HCT116 (cell line): Measurements from ENCODE around the gene INF2. TPM values are rescaled to one million over a fixed set of nuclear protein-coding genes. Genes with fewer than 3 reads are reported as not detected.

ENCODE experiments used
- CTCF ChIP-seq, 3 experiments: fragments of 200-600 bp in 1 of 3; sonication (generic) in 1 of 3; IDR thresholded peaks in 2 of 3; conservative IDR thresholded peaks in 1 of 3; 2 replicates each; pipeline ENCODE4 v1.5.1; 2012 to 2017; ENCODE audit warnings: low read depth in 2 of 3, low read length in 2 of 3, antibody characterized with exemption in 1 of 3, borderline replicate concordance in 1 of 3, control low read depth in 1 of 3, mild to moderate bottlenecking in 1 of 3, mixed read lengths in 1 of 3, mixed run types in 1 of 3, moderate library complexity in 1 of 3; ENCODE audit not compliant: insufficient read depth in 1 of 3
- MAX ChIP-seq: IDR thresholded peaks from 2 replicates; pipeline ENCODE4 v1.6.1; 2012
- RAD21 ChIP-seq: IDR thresholded peaks from 2 replicates; pipeline ENCODE4 v1.6.1; 2012; ENCODE audit warnings: low read depth, mild to moderate bottlenecking
- YY1 ChIP-seq: IDR thresholded peaks from 2 replicates; pipeline ENCODE4 v1.6.1; 2011; ENCODE audit warnings: low read length, low read depth, moderate library complexity, mild to moderate bottlenecking; ENCODE audit not compliant: insufficient replicate concordance; ENCODE audit errors: extremely low read depth
- microRNA-seq: library from miRNA; unstranded; fragments of <30 nt; microRNA quantifications from one replicate; pipeline ENCODE4, GENCODE V29; 2016; ENCODE audit warnings: borderline number of aligned reads
- total RNA-seq: library from RNA; stranded (reverse); gene quantifications from one replicate; pipeline ENCODE4 v1.2.1, GENCODE V29; 2021; ENCODE audit not compliant: unreplicated experiment
- TF ChIP-seq, protein P1 (sequence below): IDR thresholded peaks from 2 replicates; pipeline ENCODE4 v1.6.1; 2011; ENCODE audit warnings: mild to moderate bottlenecking, low read length, moderate library complexity; ENCODE audit not compliant: insufficient replicate concordance; ENCODE audit errors: extremely low read depth

INF2 gene
- total RNA-seq, 1 experiment from 2014 or later, result 95.8 TPM

- TF ChIP-seq, protein P1, sequence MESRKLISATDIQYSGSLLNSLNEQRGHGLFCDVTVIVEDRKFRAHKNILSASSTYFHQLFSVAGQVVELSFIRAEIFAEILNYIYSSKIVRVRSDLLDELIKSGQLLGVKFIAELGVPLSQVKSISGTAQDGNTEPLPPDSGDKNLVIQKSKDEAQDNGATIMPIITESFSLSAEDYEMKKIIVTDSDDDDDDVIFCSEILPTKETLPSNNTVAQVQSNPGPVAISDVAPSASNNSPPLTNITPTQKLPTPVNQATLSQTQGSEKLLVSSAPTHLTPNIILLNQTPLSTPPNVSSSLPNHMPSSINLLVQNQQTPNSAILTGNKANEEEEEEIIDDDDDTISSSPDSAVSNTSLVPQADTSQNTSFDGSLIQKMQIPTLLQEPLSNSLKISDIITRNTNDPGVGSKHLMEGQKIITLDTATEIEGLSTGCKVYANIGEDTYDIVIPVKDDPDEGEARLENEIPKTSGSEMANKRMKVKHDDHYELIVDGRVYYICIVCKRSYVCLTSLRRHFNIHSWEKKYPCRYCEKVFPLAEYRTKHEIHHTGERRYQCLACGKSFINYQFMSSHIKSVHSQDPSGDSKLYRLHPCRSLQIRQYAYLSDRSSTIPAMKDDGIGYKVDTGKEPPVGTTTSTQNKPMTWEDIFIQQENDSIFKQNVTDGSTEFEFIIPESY, result no peak
- TF ChIP-seq MAX (no peak), CTCF (IDR thresholded peaks at IDR 0.05 in 2 of 3, conservative IDR thresholded peaks at IDR 0.05 in 1 of 3; ENCODE audit: borderline replicate concordance in 1 of 3, insufficient read depth in 1 of 3, low read depth in 2 of 3, low read length in 2 of 3) (no peak), YY1 (no peak), RAD21 (no peak)
Measured at GRCh38 chr14:104771374-104771773, 82.0 kb downstream of the INF2 start (continued).

Small RNA genes within 50 kb of the gene (microRNA-seq; reads per million reads assigned to microRNA genes)
- not detected for gene MIR4710

Other genes starting within 250 kb of the INF2 start
- gene C14orf180, start 109.9 kb upstream of the INF2 start, total RNA-seq, result not detected
- not detected for gene TMEM179, start 84.8 kb upstream of the INF2 start, total RNA-seq
- gene ADSS1, start 34.6 kb downstream of the INF2 start, total RNA-seq, result 9.9 TPM
- gene SIVA1, start 63.5 kb downstream of the INF2 start, total RNA-seq, result 141 TPM
- 152 TPM for gene AKT1, start 106.1 kb downstream of the INF2 start, total RNA-seq
- gene ZBTB42, start 111.5 kb downstream of the INF2 start, total RNA-seq, result 4.4 TPM
- gene CEP170B, start 175.7 kb downstream of the INF2 start, total RNA-seq, result 45.9 TPM
- 0.12 TPM for gene PLD4, start 235.3 kb downstream of the INF2 start, total RNA-seq